CD4-positive, CD25-positive, alpha-beta regulatory T cell (primary cell): ENCODE results near the gene CD151. TPM values are rescaled to one million over a fixed set of nuclear protein-coding genes. Genes with fewer than 3 reads are reported as not detected.

Experiments
- ATAC-seq, 2 donors: fragments of 150-1000 bp; cut with Tn5 transposase; one replicate each; pipeline ENCODE4 v1.10.0; 2021; ENCODE audit warnings: low read depth in 2 of 2, moderate number of reproducible peaks in 2 of 2, moderate library complexity in 1 of 2
- DNase-seq, 3 donors: peaks; one replicate each; pipeline versions ENCODE4 v3.0.0 to v3.0.0-alpha.2; 2012 to 2022; ENCODE audit warnings: mixed read lengths in 1 of 3
- H3K27ac ChIP-seq: one replicate; pipeline ENCODE4 v1.7.0; 2013; ENCODE audit warnings: mild to moderate bottlenecking, low read length; ENCODE audit not compliant: insufficient read depth, poor library complexity, severe bottlenecking
- H3K27me3 ChIP-seq: one replicate; pipeline ENCODE4 v1.7.0; 2013; ENCODE audit warnings: low read length; ENCODE audit not compliant: control insufficient read depth, insufficient read depth
- H3K36me3 ChIP-seq: one replicate; pipeline ENCODE4 v1.7.0; 2013; ENCODE audit warnings: mild to moderate bottlenecking, low read length, moderate library complexity; ENCODE audit not compliant: control insufficient read depth, insufficient read depth
- H3K4me1 ChIP-seq: 2 replicates; pipeline ENCODE4 v1.7.0; 2013; ENCODE audit warnings: mild to moderate bottlenecking, low read length; ENCODE audit not compliant: insufficient read depth, control insufficient read depth, poor library complexity, severe bottlenecking
- H3K4me3 ChIP-seq: one replicate; pipeline ENCODE4 v1.7.0; 2013; ENCODE audit warnings: low read depth, mild to moderate bottlenecking, low read length, moderate library complexity
- H3K9me3 ChIP-seq, 2 experiments: 1 replicate in 1 of 2; 2 replicates in 1 of 2; pipeline ENCODE4 v1.7.0; 2013; ENCODE audit warnings: low read length in 2 of 2, mild to moderate bottlenecking in 1 of 2, moderate library complexity in 1 of 2; ENCODE audit not compliant: control insufficient read depth in 2 of 2
- H3K27ac Mint-ChIP-seq, 3 donors: one replicate each; pipeline ENCODE4 v1.8.0; 2020 to 2022; ENCODE audit warnings: mild to moderate bottlenecking in 3 of 3, mixed read lengths in 3 of 3, moderate library complexity in 2 of 3
- H3K27me3 Mint-ChIP-seq: one replicate; pipeline ENCODE4 v1.8.0; 2022; ENCODE audit warnings: mild to moderate bottlenecking, mixed read lengths
- H3K36me3 Mint-ChIP-seq: one replicate; pipeline ENCODE4 v1.8.0; 2020; ENCODE audit warnings: mixed read lengths
- H3K4me1 Mint-ChIP-seq, 4 donors: one replicate each; pipeline ENCODE4 v1.8.0; 2020 to 2022; ENCODE audit warnings: mixed read lengths in 4 of 4, mild to moderate bottlenecking in 1 of 4
- H3K4me3 Mint-ChIP-seq, 4 donors: one replicate each; pipeline ENCODE4 v1.8.0; 2020 to 2022; ENCODE audit warnings: mild to moderate bottlenecking in 4 of 4, mixed read lengths in 4 of 4, moderate library complexity in 3 of 4
- H3K9me3 Mint-ChIP-seq, 7 donors: one replicate each; pipeline ENCODE4 v1.8.0; 2020 to 2022; ENCODE audit warnings: mixed read lengths in 7 of 7, mild to moderate bottlenecking in 3 of 7, moderate library complexity in 2 of 7
- polyA plus RNA-seq, 4 donors: library from polyadenylated mRNA; unstranded; fragments of 300-500 nt; fragmentation: Illumina TruSeq; gene quantifications; one replicate each; pipeline ENCODE4 v1.2.3, GENCODE V29; 2021
- total RNA-seq: library from RNA; stranded (reverse); gene quantifications from one replicate; pipeline ENCODE4 v1.2.3, GENCODE V29; 2022

Gene CD151
- total and polyA plus RNA-seq, 5 donors from 2014 or later = 5.5 to 20.7 (median 11.9) TPM

DNA sequence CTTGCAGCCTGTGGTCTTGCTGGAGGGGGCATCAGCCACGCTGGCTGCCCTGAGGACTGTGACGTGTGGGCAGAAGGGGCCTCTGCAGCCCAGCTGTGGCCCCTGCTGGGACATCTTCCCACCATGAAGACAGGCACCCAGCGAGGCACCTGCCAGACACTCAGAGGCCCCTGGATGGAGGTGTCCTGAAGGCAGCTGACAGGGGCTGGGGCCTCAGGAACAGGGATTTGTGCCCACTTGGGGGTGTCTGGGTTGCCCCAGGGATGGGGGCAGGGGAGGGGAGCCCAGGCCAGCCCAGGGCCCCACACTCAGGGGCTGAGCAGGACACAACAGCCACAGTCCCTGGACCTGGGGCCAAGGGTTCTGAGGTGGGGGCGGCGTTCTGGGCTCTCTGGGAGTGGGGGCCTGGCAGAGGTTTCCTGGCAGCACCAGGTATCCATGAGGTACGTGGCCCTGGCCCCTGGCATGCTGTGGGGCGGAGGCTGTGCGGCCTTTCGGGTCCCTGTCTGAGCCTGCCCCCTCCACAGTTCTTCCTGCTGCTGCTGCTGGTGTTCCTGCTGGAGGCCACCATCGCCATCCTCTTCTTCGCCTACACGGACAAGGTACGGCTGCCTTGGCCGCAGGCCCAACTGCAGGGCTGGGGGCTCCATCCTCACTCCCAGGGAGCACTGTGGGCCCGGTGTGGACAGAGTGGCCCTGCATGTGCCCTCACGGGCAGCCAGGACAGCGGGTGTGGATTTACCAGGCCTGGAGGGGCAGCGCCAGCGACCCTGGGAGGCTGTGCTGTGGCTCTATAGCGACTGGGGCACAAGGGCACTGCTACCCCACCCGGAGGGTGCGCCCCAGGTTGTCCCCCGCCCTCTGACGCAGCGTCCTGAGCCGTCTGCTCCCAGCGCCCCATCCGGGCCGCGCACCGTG, 31.4 kb downstream of the CD151 start:
- no peaks in the 10 kb centered on the region for H3K27me3 ChIP-seq
- Mint-ChIP-seq H3K4me3 (no peak overlapping the region), H3K27ac (no peak overlapping the region), H3K36me3 (no peaks in the 10 kb centered on the region), H3K4me1 (no peaks in the 10 kb centered on the region), H3K9me3 (no peaks in the 10 kb centered on the region), H3K27me3 (no peaks in the 10 kb centered on the region)
- DNase-seq = no peak
- H3K36me3 ChIP-seq = no peaks in the 10 kb centered on the region
- no peak overlapping the region for H3K4me3 ChIP-seq
- H3K4me1 ChIP-seq = no peaks in the 10 kb centered on the region
- no peaks in the 10 kb centered on the region for H3K9me3 ChIP-seq
- no peak overlapping the region for H3K27ac ChIP-seq
- ATAC-seq = no peak

DNA sequence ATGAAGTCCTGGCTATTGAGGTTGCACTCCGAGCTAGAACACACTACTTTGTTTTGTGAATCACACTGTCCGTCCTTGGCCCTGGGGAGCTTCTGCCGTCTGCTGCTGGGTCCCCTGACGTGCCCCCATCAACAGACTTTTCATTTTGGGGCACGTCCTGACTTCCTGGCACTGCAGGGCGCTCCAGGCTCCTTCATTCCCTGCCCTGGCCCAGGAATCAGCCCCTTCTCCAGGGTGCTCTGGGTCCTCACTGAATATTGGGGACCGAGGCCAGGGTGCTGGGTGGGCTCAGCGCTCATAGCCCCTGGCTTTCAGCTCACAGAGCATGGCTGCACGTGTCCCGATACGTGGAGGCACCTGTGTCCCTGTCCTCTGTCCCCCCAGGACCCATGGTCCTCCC, 32.1 kb downstream of the CD151 start:
- H3K4me1 Mint-ChIP-seq = no peaks in the 10 kb centered on the region
- H3K4me3 ChIP-seq = no peak overlapping the region
- no peak overlapping the region for H3K4me3 Mint-ChIP-seq
- no peaks in the 10 kb centered on the region for H3K9me3 Mint-ChIP-seq
- H3K4me1 ChIP-seq = no peaks in the 10 kb centered on the region
- no peaks in the 10 kb centered on the region for H3K27me3 Mint-ChIP-seq
- no peaks in the 10 kb centered on the region for H3K9me3 ChIP-seq
- H3K27ac ChIP-seq = no peak overlapping the region
- no peak for ATAC-seq
- no peaks in the 10 kb centered on the region for H3K36me3 Mint-ChIP-seq
- no peak for DNase-seq
- no peak overlapping the region for H3K27ac Mint-ChIP-seq
- H3K27me3 ChIP-seq = no peaks in the 10 kb centered on the region
- no peaks in the 10 kb centered on the region for H3K36me3 ChIP-seq

GRCh38 chr11:865462-866430, 33.0 kb downstream of the CD151 start:
- Histone ChIP-seq H3K36me3 (no peaks in the 10 kb centered on the region), H3K27me3 (no peaks in the 10 kb centered on the region), H3K4me3 (no peak overlapping the region), H3K27ac (no peak overlapping the region), H3K9me3 (no peaks in the 10 kb centered on the region), H3K4me1 (no peaks in the 10 kb centered on the region)
- ATAC-seq = no peak
- no peaks in the 10 kb centered on the region for H3K4me1 Mint-ChIP-seq
- H3K4me3 Mint-ChIP-seq = no peak overlapping the region
- H3K9me3 Mint-ChIP-seq = no peaks in the 10 kb centered on the region
- H3K36me3 Mint-ChIP-seq = no peaks in the 10 kb centered on the region
- no peaks in the 10 kb centered on the region for H3K27me3 Mint-ChIP-seq
- DNase-seq = no peak
- H3K27ac Mint-ChIP-seq = no peak overlapping the region

DNA sequence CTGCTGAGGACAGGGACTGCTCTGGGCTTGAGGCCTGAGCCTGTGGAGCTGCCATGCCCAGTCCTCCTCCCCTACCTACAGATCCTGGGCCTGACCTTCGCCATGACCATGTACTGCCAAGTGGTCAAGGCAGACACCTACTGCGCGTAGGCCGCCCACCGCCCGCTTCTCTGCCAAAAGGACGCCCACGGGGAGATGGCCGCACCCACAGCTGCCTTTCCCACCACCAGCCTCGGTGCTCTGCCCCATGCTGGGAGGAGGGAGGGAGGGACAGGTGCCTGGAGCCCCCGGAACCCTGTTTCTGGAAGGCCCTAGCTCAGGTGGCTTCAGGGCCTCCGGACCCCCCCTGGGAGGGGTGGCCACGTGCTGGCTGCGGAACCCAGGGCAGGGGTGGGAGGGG, 33.7 kb downstream of the CD151 start:
- ATAC-seq = no peak
- H3K27ac Mint-ChIP-seq = no peak overlapping the region

DNA sequence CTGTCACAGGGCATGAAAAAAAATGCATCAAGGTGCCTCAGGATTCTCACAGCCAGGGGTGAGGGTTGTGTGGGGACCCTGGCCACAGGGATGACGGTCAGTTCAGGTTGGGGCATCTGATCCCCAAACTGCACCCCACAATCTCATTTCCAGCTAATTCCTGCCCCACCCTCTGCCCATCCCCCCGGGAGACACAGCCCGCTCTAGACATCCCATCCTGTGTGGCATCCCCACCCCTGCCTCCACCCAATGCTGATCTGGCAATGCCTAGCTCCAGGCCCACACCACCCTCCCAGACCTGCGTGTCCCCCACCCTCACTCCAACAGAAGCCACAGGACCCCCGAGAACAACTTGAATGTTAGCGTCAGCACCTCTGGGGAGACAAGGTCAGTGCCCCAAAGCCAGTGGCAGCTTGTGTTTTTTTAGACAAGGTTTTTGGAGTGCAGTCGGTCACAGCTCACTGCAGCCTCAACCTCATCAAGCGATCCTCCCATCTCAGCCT, 35.2 kb downstream of the CD151 start:
- no peak for DNase-seq

More for the DNA sequence above, 33.7 kb downstream of the CD151 start:
- Histone ChIP-seq H3K4me3 (no peak overlapping the region), H3K9me3 (no peaks in the 10 kb centered on the region), H3K27ac (no peak overlapping the region), H3K36me3 (no peaks in the 10 kb centered on the region), H3K4me1 (no peaks in the 10 kb centered on the region), H3K27me3 (no peaks in the 10 kb centered on the region)
- no peak for DNase-seq
- Mint-ChIP-seq H3K9me3 (no peaks in the 10 kb centered on the region), H3K27me3 (no peaks in the 10 kb centered on the region), H3K4me1 (no peaks in the 10 kb centered on the region), H3K4me3 (no peak overlapping the region), H3K36me3 (no peaks in the 10 kb centered on the region)

DNA sequence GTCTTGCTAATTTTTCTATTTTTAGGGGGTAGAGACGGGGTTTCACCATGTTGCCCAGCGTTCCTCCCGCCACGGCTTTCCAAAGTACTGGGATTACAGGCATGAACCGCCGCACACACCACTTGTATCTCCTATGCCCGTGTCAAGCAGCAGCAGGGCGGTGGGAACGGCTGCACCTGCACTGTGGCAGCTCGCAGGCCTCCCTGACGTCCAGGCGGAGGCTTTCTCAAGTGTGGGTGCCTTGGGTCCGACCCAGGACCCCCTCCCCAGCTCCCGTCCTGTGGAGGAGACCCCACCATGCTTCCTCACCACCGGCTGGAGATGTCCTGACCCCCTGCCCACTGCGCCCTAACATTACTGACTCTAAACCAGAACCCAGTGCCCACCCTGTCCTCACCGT, 35.6 kb downstream of the CD151 start:
- Mint-ChIP-seq H3K4me3 (no peak overlapping the region), H3K27me3 (no peaks in the 10 kb centered on the region), H3K27ac (no peak overlapping the region), H3K4me1 (no peaks in the 10 kb centered on the region), H3K9me3 (no peaks in the 10 kb centered on the region), H3K36me3 (peaks cover under 1% of the 10 kb centered on the region)
- Histone ChIP-seq H3K27ac (no peak overlapping the region), H3K9me3 (no peaks in the 10 kb centered on the region), H3K27me3 (no peaks in the 10 kb centered on the region), H3K4me1 (no peaks in the 10 kb centered on the region), H3K4me3 (no peak overlapping the region), H3K36me3 (no peaks in the 10 kb centered on the region)
- DNase-seq = no peak
- no peak for ATAC-seq

More for the DNA sequence above, 35.2 kb downstream of the CD151 start:
- Mint-ChIP-seq H3K9me3 (no peaks in the 10 kb centered on the region), H3K36me3 (no peaks in the 10 kb centered on the region), H3K4me3 (no peak overlapping the region), H3K27ac (no peak overlapping the region), H3K4me1 (no peaks in the 10 kb centered on the region), H3K27me3 (no peaks in the 10 kb centered on the region)
- no peak overlapping the region for H3K27ac ChIP-seq
- H3K27me3 ChIP-seq = no peaks in the 10 kb centered on the region
- H3K36me3 ChIP-seq = no peaks in the 10 kb centered on the region
- H3K4me3 ChIP-seq = no peak overlapping the region
- H3K9me3 ChIP-seq = no peaks in the 10 kb centered on the region
- no peak for ATAC-seq
- H3K4me1 ChIP-seq = no peaks in the 10 kb centered on the region

GRCh38 chr11:868802-869201, 36.0 kb downstream of the CD151 start:
- no peaks in the 10 kb centered on the region for H3K9me3 ChIP-seq
- H3K27me3 Mint-ChIP-seq = no peaks in the 10 kb centered on the region
- ATAC-seq = no peak
- no peaks in the 10 kb centered on the region for H3K4me1 ChIP-seq
- no peak overlapping the region for H3K4me3 Mint-ChIP-seq
- H3K27ac ChIP-seq = no peak overlapping the region
- no peak for DNase-seq
- no peaks in the 10 kb centered on the region for H3K9me3 Mint-ChIP-seq
- H3K36me3 ChIP-seq = no peaks in the 10 kb centered on the region
- H3K4me1 Mint-ChIP-seq = peaks cover 0 to 2% (median 0%) of the 10 kb centered on the region in 4 donors
- H3K27me3 ChIP-seq = no peaks in the 10 kb centered on the region
- peaks cover 5% of the 10 kb centered on the region for H3K36me3 Mint-ChIP-seq
- H3K27ac Mint-ChIP-seq = no peak overlapping the region
- no peak overlapping the region for H3K4me3 ChIP-seq
